ENCODE data around the gene ITGAE.

Gene ITGAE

DNA sequence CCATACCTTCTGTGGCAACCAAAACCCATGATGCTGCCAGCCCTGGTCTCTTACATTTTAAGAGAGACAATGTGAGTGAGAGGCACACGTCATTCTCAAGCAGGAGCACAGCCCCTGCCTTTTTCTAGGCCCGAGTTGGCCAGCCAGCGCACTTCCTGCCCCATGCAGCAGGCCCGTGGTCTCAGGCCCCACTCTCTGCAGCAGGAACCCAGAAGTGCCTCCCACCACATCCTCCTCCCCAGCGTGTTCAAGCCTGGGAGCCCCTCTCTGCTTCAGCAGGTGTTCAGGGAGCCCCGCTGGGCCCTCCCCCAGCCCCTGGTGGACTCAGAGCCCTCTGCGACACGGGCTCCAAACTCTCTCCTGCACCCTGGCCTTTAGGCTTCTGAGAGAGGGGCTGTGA is 30.5 kb downstream of the ITGAE start:
- TF ChIP-seq, protein P1, sequence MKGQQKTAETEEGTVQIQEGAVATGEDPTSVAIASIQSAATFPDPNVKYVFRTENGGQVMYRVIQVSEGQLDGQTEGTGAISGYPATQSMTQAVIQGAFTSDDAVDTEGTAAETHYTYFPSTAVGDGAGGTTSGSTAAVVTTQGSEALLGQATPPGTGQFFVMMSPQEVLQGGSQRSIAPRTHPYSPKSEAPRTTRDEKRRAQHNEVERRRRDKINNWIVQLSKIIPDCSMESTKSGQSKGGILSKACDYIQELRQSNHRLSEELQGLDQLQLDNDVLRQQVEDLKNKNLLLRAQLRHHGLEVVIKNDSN (IDR thresholded peaks at IDR 0.05): no peak
- TF ChIP-seq CREB1 (IDR thresholded peaks at IDR 0.05; ENCODE audit: low read depth) (no peak), NFIC (IDR thresholded peaks at IDR 0.05) (no peak)
- TF ChIP-seq, protein P2, sequence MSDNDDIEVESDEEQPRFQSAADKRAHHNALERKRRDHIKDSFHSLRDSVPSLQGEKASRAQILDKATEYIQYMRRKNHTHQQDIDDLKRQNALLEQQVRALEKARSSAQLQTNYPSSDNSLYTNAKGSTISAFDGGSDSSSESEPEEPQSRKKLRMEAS (IDR thresholded peaks at IDR 0.05): no peak

DNA sequence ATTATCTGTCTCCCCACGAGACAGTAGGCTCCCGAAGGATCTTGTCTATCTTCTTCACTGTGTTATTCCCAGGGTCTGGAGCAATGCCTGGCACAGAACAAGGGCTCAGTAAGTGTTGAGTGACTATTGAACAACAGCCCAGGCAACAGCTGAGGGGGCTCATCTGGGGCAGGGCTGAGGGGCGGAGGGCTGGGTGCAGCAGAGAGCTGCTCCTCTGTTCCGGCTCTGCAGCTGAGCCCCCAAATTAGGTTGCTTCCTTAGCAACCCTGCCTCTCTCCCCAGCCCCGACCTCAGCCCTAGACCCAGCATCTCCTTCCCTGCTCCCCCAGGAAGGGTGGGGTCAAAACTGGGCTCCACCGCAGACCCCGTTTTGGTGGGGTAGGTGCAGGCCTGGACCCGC is 32.2 kb downstream of the ITGAE start:
- TF ChIP-seq NFIC (IDR thresholded peaks at IDR 0.05): no peak
- TF ChIP-seq ZBTB7A (IDR thresholded peaks at IDR 0.05; ENCODE audit: low read depth): no peak
- TF ChIP-seq RAD21 (IDR thresholded peaks at IDR 0.05; ENCODE audit: low read depth): no peak
- TF ChIP-seq EP300 (IDR thresholded peaks at IDR 0.05; ENCODE audit: borderline replicate concordance): no peak
- no peak for TF ChIP-seq EGR1 (IDR thresholded peaks at IDR 0.05)
- TF ChIP-seq, protein P2 (IDR thresholded peaks at IDR 0.05): no peak
- no peak for TF ChIP-seq FOXM1 (IDR thresholded peaks at IDR 0.05; ENCODE audit: borderline replicate concordance, low read depth)
- no peak for TF ChIP-seq CEBPB (IDR thresholded peaks at IDR 0.05)
- TF ChIP-seq, protein P1 (IDR thresholded peaks at IDR 0.05): no peak
- TF ChIP-seq TEAD4 (IDR thresholded peaks at IDR 0.05): no peak
- TF ChIP-seq, protein P3, sequence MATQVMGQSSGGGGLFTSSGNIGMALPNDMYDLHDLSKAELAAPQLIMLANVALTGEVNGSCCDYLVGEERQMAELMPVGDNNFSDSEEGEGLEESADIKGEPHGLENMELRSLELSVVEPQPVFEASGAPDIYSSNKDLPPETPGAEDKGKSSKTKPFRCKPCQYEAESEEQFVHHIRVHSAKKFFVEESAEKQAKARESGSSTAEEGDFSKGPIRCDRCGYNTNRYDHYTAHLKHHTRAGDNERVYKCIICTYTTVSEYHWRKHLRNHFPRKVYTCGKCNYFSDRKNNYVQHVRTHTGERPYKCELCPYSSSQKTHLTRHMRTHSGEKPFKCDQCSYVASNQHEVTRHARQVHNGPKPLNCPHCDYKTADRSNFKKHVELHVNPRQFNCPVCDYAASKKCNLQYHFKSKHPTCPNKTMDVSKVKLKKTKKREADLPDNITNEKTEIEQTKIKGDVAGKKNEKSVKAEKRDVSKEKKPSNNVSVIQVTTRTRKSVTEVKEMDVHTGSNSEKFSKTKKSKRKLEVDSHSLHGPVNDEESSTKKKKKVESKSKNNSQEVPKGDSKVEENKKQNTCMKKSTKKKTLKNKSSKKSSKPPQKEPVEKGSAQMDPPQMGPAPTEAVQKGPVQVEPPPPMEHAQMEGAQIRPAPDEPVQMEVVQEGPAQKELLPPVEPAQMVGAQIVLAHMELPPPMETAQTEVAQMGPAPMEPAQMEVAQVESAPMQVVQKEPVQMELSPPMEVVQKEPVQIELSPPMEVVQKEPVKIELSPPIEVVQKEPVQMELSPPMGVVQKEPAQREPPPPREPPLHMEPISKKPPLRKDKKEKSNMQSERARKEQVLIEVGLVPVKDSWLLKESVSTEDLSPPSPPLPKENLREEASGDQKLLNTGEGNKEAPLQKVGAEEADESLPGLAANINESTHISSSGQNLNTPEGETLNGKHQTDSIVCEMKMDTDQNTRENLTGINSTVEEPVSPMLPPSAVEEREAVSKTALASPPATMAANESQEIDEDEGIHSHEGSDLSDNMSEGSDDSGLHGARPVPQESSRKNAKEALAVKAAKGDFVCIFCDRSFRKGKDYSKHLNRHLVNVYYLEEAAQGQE (IDR thresholded peaks at IDR 0.05; ENCODE audit: low read depth): no peak

DNA sequence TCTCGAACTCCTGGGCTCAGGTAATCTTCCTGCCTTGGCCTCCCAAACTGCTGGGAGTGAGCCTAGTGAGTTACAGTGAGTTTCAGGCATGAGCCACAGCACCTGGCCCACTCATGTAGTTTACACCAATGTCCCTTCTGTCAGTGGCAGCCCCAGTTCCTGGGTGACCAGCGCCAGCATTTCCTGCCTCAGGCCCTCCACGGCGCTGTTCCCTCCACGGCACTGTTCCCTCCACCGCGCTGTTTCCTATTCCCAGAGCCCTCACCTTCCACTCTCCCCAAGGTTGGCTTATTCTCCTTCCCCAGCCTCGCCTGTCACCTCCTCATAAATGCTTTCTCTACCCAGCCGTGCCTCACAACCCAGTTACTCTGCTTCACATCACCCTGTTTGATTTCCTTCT is 32.6 kb downstream of the ITGAE start:
- TF ChIP-seq, protein P3 (IDR thresholded peaks at IDR 0.05; ENCODE audit: low read depth): no peak
- TF ChIP-seq RAD21 (IDR thresholded peaks at IDR 0.05; ENCODE audit: low read depth) (no peak), YY1 (IDR thresholded peaks at IDR 0.05; ENCODE audit: low read depth) (no peak), FOXM1 (IDR thresholded peaks at IDR 0.05; ENCODE audit: borderline replicate concordance, low read depth) (no peak), TAF1 (IDR thresholded peaks at IDR 0.05; ENCODE audit: low read depth) (no peak), ZBTB7A (IDR thresholded peaks at IDR 0.05; ENCODE audit: low read depth) (no peak), CREB1 (IDR thresholded peaks at IDR 0.05; ENCODE audit: low read depth) (no peak), TCF12 (IDR thresholded peaks at IDR 0.05; ENCODE audit: low read depth) (no peak), CEBPB (IDR thresholded peaks at IDR 0.05) (no peak), EGR1 (IDR thresholded peaks at IDR 0.05) (no peak), EP300 (IDR thresholded peaks at IDR 0.05; ENCODE audit: borderline replicate concordance) (no peak), NFIC (IDR thresholded peaks at IDR 0.05) (no peak), TEAD4 (IDR thresholded peaks at IDR 0.05) (no peak)
- TF ChIP-seq, protein P2 (IDR thresholded peaks at IDR 0.05): no peak
- TF ChIP-seq, protein P1 (IDR thresholded peaks at IDR 0.05): no peak

DNA sequence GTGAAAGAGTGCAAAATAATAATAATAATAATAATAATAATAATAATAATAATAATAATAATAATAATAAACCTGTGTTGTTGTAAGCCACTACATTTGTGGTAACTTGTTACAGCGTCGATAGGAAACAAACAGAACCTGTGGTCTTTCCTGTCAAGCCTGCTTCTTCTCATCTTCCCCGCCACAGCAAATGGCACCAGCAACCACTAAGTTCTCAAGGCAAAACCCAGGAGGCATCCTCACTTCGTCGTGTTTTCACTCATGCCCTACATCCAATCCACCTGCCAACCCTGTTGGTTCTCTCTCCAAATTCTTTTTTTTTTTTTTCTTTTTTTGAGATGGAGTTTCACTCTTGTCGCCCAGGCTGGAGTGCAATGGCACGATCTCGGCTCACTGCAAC is 34.2 kb downstream of the ITGAE start:
- no peak for TF ChIP-seq FOXM1 (IDR thresholded peaks at IDR 0.05; ENCODE audit: borderline replicate concordance, low read depth)
- no peak for TF ChIP-seq YY1 (IDR thresholded peaks at IDR 0.05; ENCODE audit: low read depth)
- no peak for TF ChIP-seq TEAD4 (IDR thresholded peaks at IDR 0.05)
- TF ChIP-seq, protein P3 (IDR thresholded peaks at IDR 0.05; ENCODE audit: low read depth): no peak
- TF ChIP-seq ZBTB7A (IDR thresholded peaks at IDR 0.05; ENCODE audit: low read depth): no peak
- TF ChIP-seq CEBPB (IDR thresholded peaks at IDR 0.05): no peak
- no peak for TF ChIP-seq CREB1 (IDR thresholded peaks at IDR 0.05; ENCODE audit: low read depth)
- no peak for TF ChIP-seq NFIC (IDR thresholded peaks at IDR 0.05)
- TF ChIP-seq, protein P2 (IDR thresholded peaks at IDR 0.05): no peak
- TF ChIP-seq EP300 (IDR thresholded peaks at IDR 0.05; ENCODE audit: borderline replicate concordance): no peak
- no peak for TF ChIP-seq TAF1 (IDR thresholded peaks at IDR 0.05; ENCODE audit: low read depth)
- no peak for TF ChIP-seq TCF12 (IDR thresholded peaks at IDR 0.05; ENCODE audit: low read depth)
- TF ChIP-seq, protein P1 (IDR thresholded peaks at IDR 0.05): no peak
- no peak for TF ChIP-seq EGR1 (IDR thresholded peaks at IDR 0.05)
- TF ChIP-seq RAD21 (IDR thresholded peaks at IDR 0.05; ENCODE audit: low read depth): no peak

Data from Ishikawa (cell line).